OCI-LY7 (cell line): ENCODE data around the gene RAC2. TPM values are rescaled to one million over a fixed set of nuclear protein-coding genes. Genes with fewer than 3 reads are reported as not detected.

ENCODE experiments used
- BruUV-seq: library from RNA; stranded (reverse); fragments of 400-500 nt; replicated peaks from 2 replicates; lab custom pipeline; 2021; lab: Mats Ljungman, UMichigan
- CTCF ChIA-PET: fragments of 300-600 bp; sonication (Branson Sonifier 250); formaldehyde crosslinking; loops from one replicate; lab custom pipeline; 2022; ENCODE audit warnings: antibody characterized with exemption; ENCODE audit not compliant: unreplicated experiment; lab: Charles Lee
- POLR2A ChIA-PET: fragments of 300-600 bp; sonication (Branson Sonifier 250); formaldehyde crosslinking; loops from one replicate; lab custom pipeline; 2022; ENCODE audit warnings: antibody characterized with exemption; lab: Charles Lee
- DNase-seq: peaks from one replicate; pipeline ENCODE4 v3.0.0-alpha.2; 2015; ENCODE audit warnings: low spot score
- H2AFZ ChIP-seq: fragments of 200-600 bp; sonication (generic), shearing (Covaris generic); 2 replicates; pipeline ENCODE4 v1.6.1; 2014; ENCODE audit warnings: mild to moderate bottlenecking, antibody characterized with exemption, low read length, moderate library complexity
- H3K27ac ChIP-seq: fragments of 200-600 bp; sonication (generic); 2 replicates; pipeline ENCODE4 v1.5.1; 2014; ENCODE audit warnings: mixed run types, low read depth, mild to moderate bottlenecking, moderate library complexity, low read length, inconsistent platforms; ENCODE audit not compliant: poor library complexity, severe bottlenecking
- H3K36me3 ChIP-seq: fragments of 200-600 bp; sonication (generic); 2 replicates; pipeline ENCODE4 v1.6.1; 2014; ENCODE audit warnings: mild to moderate bottlenecking, antibody characterized with exemption, low read length, moderate library complexity, mixed read lengths; ENCODE audit not compliant: insufficient read depth
- H3K4me1 ChIP-seq: fragments of 200-600 bp; sonication (generic); 2 replicates; pipeline ENCODE4 v1.5.1; 2014; ENCODE audit warnings: mild to moderate bottlenecking, low read length; ENCODE audit not compliant: insufficient read depth, poor library complexity, severe bottlenecking
- H3K4me2 ChIP-seq: fragments of 200-600 bp; sonication (generic); 2 replicates; pipeline ENCODE4 v1.6.1; 2014; ENCODE audit warnings: mild to moderate bottlenecking, low read length
- H3K4me3 ChIP-seq: fragments of 200-600 bp; sonication (generic); 2 replicates; pipeline ENCODE4 v1.5.1; 2014; ENCODE audit warnings: mild to moderate bottlenecking, low read depth, low read length; ENCODE audit not compliant: poor library complexity, severe bottlenecking
- H3K79me2 ChIP-seq: fragments of 200-600 bp; sonication (generic); 2 replicates; pipeline ENCODE4 v1.6.1; 2016; ENCODE audit warnings: low read depth, mild to moderate bottlenecking, low read length, moderate library complexity, mixed read lengths; ENCODE audit not compliant: insufficient read depth
- H3K9me2 ChIP-seq: fragments of 200-600 bp; sonication (generic); 2 replicates; pipeline ENCODE4 v1.6.1; 2016; ENCODE audit warnings: mild to moderate bottlenecking, low read length, mixed read lengths; ENCODE audit not compliant: insufficient read depth
- H3K9me3 ChIP-seq: fragments of 200-600 bp; sonication (generic); 2 replicates; pipeline ENCODE4 v1.6.1; 2014; ENCODE audit warnings: mild to moderate bottlenecking, mixed run types, low read length, mixed read lengths
- H4K20me1 ChIP-seq: fragments of 200-600 bp; sonication (generic); 2 replicates; pipeline ENCODE4 v1.6.1; 2014; ENCODE audit warnings: mild to moderate bottlenecking, antibody characterized with exemption, low read length, moderate library complexity, mixed read lengths; ENCODE audit not compliant: insufficient read depth
- EZH2phosphoT487 ChIP-seq: fragments of 200-600 bp; sonication (generic); IDR thresholded peaks from 2 replicates; pipeline ENCODE4 v1.6.1; 2018; ENCODE audit warnings: low read depth, borderline replicate concordance, mild to moderate bottlenecking, mixed run types, antibody characterized with exemption, low read length, moderate library complexity, mixed read lengths
- intact Hi-C: fragments of 100-400 bp; cut with micrococcal nuclease; formaldehyde crosslinking; loops from one replicate; pipeline ENCODE4 v1.10.0; 2022; ENCODE audit not compliant: unreplicated experiment
- total RNA-seq, 2 experiments: library from RNA; depleted of rRNA in 1 of 2; stranded (reverse); fragments of >200 nt in 1 of 2; shearing (Covaris generic) in 1 of 2; gene quantifications; 2 replicates each; pipeline ENCODE4 v1.2.3, GENCODE V29; 2014 to 2022
- TF ChIP-seq, protein P1 (sequence below): fragments of 200-600 bp; sonication (generic); conservative IDR thresholded peaks from 2 replicates; pipeline ENCODE4 v1.5.1; 2014; ENCODE audit warnings: mild to moderate bottlenecking, antibody characterized with exemption, low read length, moderate library complexity, mixed read lengths

RAC2 gene
- total RNA-seq, 2 experiments from 2014 or later = 142 to 321 TPM

DNA sequence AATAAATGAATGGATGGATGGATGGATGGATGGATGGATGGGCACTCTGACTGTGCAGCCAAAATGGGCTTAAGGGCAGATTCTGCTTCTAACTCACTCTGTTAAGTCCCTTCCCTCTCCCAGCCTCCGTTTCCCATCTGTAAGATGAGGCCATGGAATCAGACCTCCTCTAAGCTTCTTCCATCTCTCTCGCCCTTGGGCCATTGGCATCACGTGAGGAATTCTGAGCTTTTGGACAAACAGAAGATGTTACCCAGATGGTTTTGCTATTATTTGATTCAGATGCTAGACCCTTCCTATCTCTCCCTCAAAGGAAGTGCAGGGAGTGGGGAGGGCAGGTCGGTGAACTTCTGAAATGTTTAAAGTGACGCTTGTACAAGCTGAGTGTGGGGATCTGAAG lies 34.2 kb upstream of the RAC2 start:
- BruUV-seq = no TSS peak
- Histone ChIP-seq H3K9me3 (no peaks in the 10 kb centered on the region), H3K4me2 (no peak overlapping the region), H2AFZ (no peak overlapping the region), H3K9me2 (no peaks in the 10 kb centered on the region), H3K27ac (no peak overlapping the region), H3K4me3 (no peak overlapping the region), H3K79me2 (peaks cover 10% of the 10 kb centered on the region; the same call in 1 of the 2 replicates), H3K4me1 (peaks cover 71% of the 10 kb centered on the region), H3K36me3 (no peaks in the 10 kb centered on the region), H4K20me1 (no peaks in the 10 kb centered on the region)
- TF ChIP-seq EZH2phosphoT487 = no peak
- TF ChIP-seq, protein P1, sequence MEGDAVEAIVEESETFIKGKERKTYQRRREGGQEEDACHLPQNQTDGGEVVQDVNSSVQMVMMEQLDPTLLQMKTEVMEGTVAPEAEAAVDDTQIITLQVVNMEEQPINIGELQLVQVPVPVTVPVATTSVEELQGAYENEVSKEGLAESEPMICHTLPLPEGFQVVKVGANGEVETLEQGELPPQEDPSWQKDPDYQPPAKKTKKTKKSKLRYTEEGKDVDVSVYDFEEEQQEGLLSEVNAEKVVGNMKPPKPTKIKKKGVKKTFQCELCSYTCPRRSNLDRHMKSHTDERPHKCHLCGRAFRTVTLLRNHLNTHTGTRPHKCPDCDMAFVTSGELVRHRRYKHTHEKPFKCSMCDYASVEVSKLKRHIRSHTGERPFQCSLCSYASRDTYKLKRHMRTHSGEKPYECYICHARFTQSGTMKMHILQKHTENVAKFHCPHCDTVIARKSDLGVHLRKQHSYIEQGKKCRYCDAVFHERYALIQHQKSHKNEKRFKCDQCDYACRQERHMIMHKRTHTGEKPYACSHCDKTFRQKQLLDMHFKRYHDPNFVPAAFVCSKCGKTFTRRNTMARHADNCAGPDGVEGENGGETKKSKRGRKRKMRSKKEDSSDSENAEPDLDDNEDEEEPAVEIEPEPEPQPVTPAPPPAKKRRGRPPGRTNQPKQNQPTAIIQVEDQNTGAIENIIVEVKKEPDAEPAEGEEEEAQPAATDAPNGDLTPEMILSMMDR = no peak
- no peak for DNase-seq
- ChIA-PET POLR2A (no interaction called here), CTCF (no interaction called here)
- intact Hi-C loops = no loop called here

DNA sequence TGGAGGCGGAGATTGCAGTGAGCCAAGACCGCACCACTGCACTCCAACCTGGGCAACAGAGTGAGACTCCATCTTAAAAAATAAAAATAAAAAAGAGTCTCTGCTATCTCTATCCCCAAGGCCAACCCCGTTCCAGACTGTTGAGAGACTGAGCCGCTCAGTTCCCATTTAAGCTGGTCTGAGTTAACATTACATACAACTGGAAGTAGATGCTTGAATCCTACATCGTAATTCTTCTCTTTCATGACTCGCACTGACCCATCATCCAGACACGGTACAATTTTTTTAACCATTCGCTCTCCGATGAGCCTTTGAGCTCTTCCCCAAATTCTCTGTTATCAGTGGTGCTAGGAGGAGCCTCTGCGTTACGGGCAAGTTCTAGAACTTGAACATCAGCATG lies 33.3 kb upstream of the RAC2 start:
- Histone ChIP-seq H3K4me2 (no peak overlapping the region), H3K27ac (no peak overlapping the region), H3K4me3 (no peak overlapping the region), H3K9me3 (no peaks in the 10 kb centered on the region), H3K4me1 (peaks cover 68% of the 10 kb centered on the region), H3K36me3 (no peaks in the 10 kb centered on the region), H2AFZ (no peak overlapping the region), H3K9me2 (no peaks in the 10 kb centered on the region), H4K20me1 (no peaks in the 10 kb centered on the region), H3K79me2 (peaks cover under 1% of the 10 kb centered on the region; the same call in 1 of the 2 replicates)
- ChIA-PET CTCF (no interaction called here), POLR2A (no interaction called here)
- intact Hi-C loops = no loop called here
- no TSS peak for BruUV-seq
- DNase-seq = no peak
- TF ChIP-seq, protein P1 = no peak
- TF ChIP-seq EZH2phosphoT487 = no peak

DNA sequence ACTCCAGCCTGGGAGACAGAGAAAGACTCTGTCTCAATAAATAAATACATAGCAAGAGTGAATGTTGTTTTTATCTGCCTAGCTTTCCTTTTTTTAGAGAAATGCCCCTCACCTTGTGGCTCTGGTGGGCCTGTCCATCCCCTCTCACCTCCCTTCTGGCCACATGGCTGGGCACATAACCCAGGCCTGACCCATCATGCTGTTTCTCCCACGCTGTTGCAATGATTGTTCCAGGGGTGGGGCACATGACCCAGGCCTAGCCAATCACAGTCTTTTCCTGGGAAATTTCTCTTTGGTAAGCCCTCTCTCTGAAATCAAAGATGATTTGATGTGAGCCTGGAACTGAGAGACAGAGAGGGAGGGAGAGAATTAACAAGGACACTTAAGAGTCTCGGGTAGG lies 32.7 kb upstream of the RAC2 start:
- CTCF ChIA-PET = interaction anchor here (0.6 kb wide), 1 partner anchor 130 kb away, joined by 3 read pairs; no protein-coding TSS in a partner anchor
- DNase-seq = no peak
- TF ChIP-seq, protein P1 = no peak
- TF ChIP-seq EZH2phosphoT487 = no peak
- Histone ChIP-seq H3K9me3 (no peaks in the 10 kb centered on the region), H3K79me2 (no peaks in the 10 kb centered on the region), H3K36me3 (no peaks in the 10 kb centered on the region), H3K9me2 (no peaks in the 10 kb centered on the region), H3K4me3 (no peak overlapping the region), H2AFZ (no peak overlapping the region), H4K20me1 (no peaks in the 10 kb centered on the region), H3K4me1 (peaks cover 62% of the 10 kb centered on the region), H3K27ac (no peak overlapping the region), H3K4me2 (no peak overlapping the region)
- intact Hi-C loops = no loop called here
- BruUV-seq = no TSS peak
- POLR2A ChIA-PET = no interaction called here
